OCI-LY7 (cell line): ENCODE measurements around the gene TSPAN17. TPM values are rescaled to one million over a fixed set of nuclear protein-coding genes. Genes with fewer than 3 reads are reported as not detected.

Experiments used
- BruUV-seq: library from RNA; stranded (reverse); fragments of 400-500 nt; replicated peaks from 2 replicates; lab custom pipeline; 2021; lab: Mats Ljungman, UMichigan
- CTCF ChIA-PET: fragments of 300-600 bp; sonication (Branson Sonifier 250); formaldehyde crosslinking; loops from one replicate; lab custom pipeline; 2022; ENCODE audit warnings: antibody characterized with exemption; ENCODE audit not compliant: unreplicated experiment; lab: Charles Lee
- POLR2A ChIA-PET: fragments of 300-600 bp; sonication (Branson Sonifier 250); formaldehyde crosslinking; loops from one replicate; lab custom pipeline; 2022; ENCODE audit warnings: antibody characterized with exemption; lab: Charles Lee
- DNase-seq: peaks from one replicate; pipeline ENCODE4 v3.0.0-alpha.2; 2015; ENCODE audit warnings: low spot score
- H2AFZ ChIP-seq: fragments of 200-600 bp; sonication (generic), shearing (Covaris generic); 2 replicates; pipeline ENCODE4 v1.6.1; 2014; ENCODE audit warnings: mild to moderate bottlenecking, antibody characterized with exemption, low read length, moderate library complexity
- H3K27ac ChIP-seq: fragments of 200-600 bp; sonication (generic); 2 replicates; pipeline ENCODE4 v1.5.1; 2014; ENCODE audit warnings: mixed run types, low read depth, mild to moderate bottlenecking, moderate library complexity, low read length, inconsistent platforms; ENCODE audit not compliant: poor library complexity, severe bottlenecking
- H3K36me3 ChIP-seq: fragments of 200-600 bp; sonication (generic); 2 replicates; pipeline ENCODE4 v1.6.1; 2014; ENCODE audit warnings: mild to moderate bottlenecking, antibody characterized with exemption, low read length, moderate library complexity, mixed read lengths; ENCODE audit not compliant: insufficient read depth
- H3K4me1 ChIP-seq: fragments of 200-600 bp; sonication (generic); 2 replicates; pipeline ENCODE4 v1.5.1; 2014; ENCODE audit warnings: mild to moderate bottlenecking, low read length; ENCODE audit not compliant: insufficient read depth, poor library complexity, severe bottlenecking
- H3K4me2 ChIP-seq: fragments of 200-600 bp; sonication (generic); 2 replicates; pipeline ENCODE4 v1.6.1; 2014; ENCODE audit warnings: mild to moderate bottlenecking, low read length
- H3K4me3 ChIP-seq: fragments of 200-600 bp; sonication (generic); 2 replicates; pipeline ENCODE4 v1.5.1; 2014; ENCODE audit warnings: mild to moderate bottlenecking, low read depth, low read length; ENCODE audit not compliant: poor library complexity, severe bottlenecking
- H3K79me2 ChIP-seq: fragments of 200-600 bp; sonication (generic); 2 replicates; pipeline ENCODE4 v1.6.1; 2016; ENCODE audit warnings: low read depth, mild to moderate bottlenecking, low read length, moderate library complexity, mixed read lengths; ENCODE audit not compliant: insufficient read depth
- H3K9me2 ChIP-seq: fragments of 200-600 bp; sonication (generic); 2 replicates; pipeline ENCODE4 v1.6.1; 2016; ENCODE audit warnings: mild to moderate bottlenecking, low read length, mixed read lengths; ENCODE audit not compliant: insufficient read depth
- H3K9me3 ChIP-seq: fragments of 200-600 bp; sonication (generic); 2 replicates; pipeline ENCODE4 v1.6.1; 2014; ENCODE audit warnings: mild to moderate bottlenecking, mixed run types, low read length, mixed read lengths
- H4K20me1 ChIP-seq: fragments of 200-600 bp; sonication (generic); 2 replicates; pipeline ENCODE4 v1.6.1; 2014; ENCODE audit warnings: mild to moderate bottlenecking, antibody characterized with exemption, low read length, moderate library complexity, mixed read lengths; ENCODE audit not compliant: insufficient read depth
- CTCF ChIP-seq: fragments of 200-600 bp; sonication (generic); conservative IDR thresholded peaks from 2 replicates; pipeline ENCODE4 v1.5.1; 2014; ENCODE audit warnings: mild to moderate bottlenecking, antibody characterized with exemption, low read length, moderate library complexity, mixed read lengths
- EZH2phosphoT487 ChIP-seq: fragments of 200-600 bp; sonication (generic); IDR thresholded peaks from 2 replicates; pipeline ENCODE4 v1.6.1; 2018; ENCODE audit warnings: low read depth, borderline replicate concordance, mild to moderate bottlenecking, mixed run types, antibody characterized with exemption, low read length, moderate library complexity, mixed read lengths
- intact Hi-C: fragments of 100-400 bp; cut with micrococcal nuclease; formaldehyde crosslinking; loops from one replicate; pipeline ENCODE4 v1.10.0; 2022; ENCODE audit not compliant: unreplicated experiment
- total RNA-seq, 2 experiments: library from RNA; depleted of rRNA in 1 of 2; stranded (reverse); fragments of >200 nt in 1 of 2; shearing (Covaris generic) in 1 of 2; gene quantifications; 2 replicates each; pipeline ENCODE4 v1.2.3, GENCODE V29; 2014 to 2022

Gene TSPAN17
- total RNA-seq, 2 experiments from 2014 or later, result 9.3 to 23.3 TPM

GRCh38 chr5:176652136-176652535 lies 4.9 kb downstream of the TSPAN17 start:
- no peak for TF ChIP-seq CTCF
- TF ChIP-seq EZH2phosphoT487, result no peak
- no peaks in the 10 kb centered on the region for H3K9me3 ChIP-seq
- ChIA-PET CTCF (no interaction called here), POLR2A (no interaction called here)
- H4K20me1 ChIP-seq, result no peaks in the 10 kb centered on the region
- DNase-seq, result no peak
- intact Hi-C loops, result no loop called here
- H3K9me2 ChIP-seq, result no peaks in the 10 kb centered on the region
- H2AFZ ChIP-seq, result no peak overlapping the region
- no peak overlapping the region for H3K4me2 ChIP-seq
- H3K79me2 ChIP-seq, result no peaks in the 10 kb centered on the region
- H3K4me1 ChIP-seq, result peaks cover 13% of the 10 kb centered on the region
- H3K4me3 ChIP-seq, result no peak overlapping the region
- no peaks in the 10 kb centered on the region for H3K36me3 ChIP-seq
- H3K27ac ChIP-seq, result no peak overlapping the region
- no TSS peak for BruUV-seq

- Histone ChIP-seq H3K9me2 (no peaks in the 10 kb centered on the region), H3K4me3 (no peak overlapping the region), H3K4me2 (no peak overlapping the region), H3K27ac (no peak overlapping the region), H3K36me3 (no peaks in the 10 kb centered on the region), H3K9me3 (no peaks in the 10 kb centered on the region), H4K20me1 (no peaks in the 10 kb centered on the region), H3K79me2 (no peaks in the 10 kb centered on the region), H2AFZ (no peak overlapping the region), H3K4me1 (peaks cover 5% of the 10 kb centered on the region)
- intact Hi-C loops, result no loop called here
- ChIA-PET CTCF (interaction anchor here (1.0 kb wide), 1 partner anchor 110 kb away, joined by 3 read pairs; no protein-coding TSS in a partner anchor), POLR2A (interaction anchor here (0.6 kb wide), 1 partner anchor 431 kb away, joined by 3 read pairs; no protein-coding TSS in a partner anchor)
- DNase-seq, result no peak
- TF ChIP-seq CTCF, result no peak
- TF ChIP-seq EZH2phosphoT487, result no peak
- BruUV-seq, result no TSS peak
Measured at GRCh38 chr5:176653401-176654385, 6.4 kb downstream of the TSPAN17 start.

- CTCF ChIA-PET, result interaction anchor here (1.0 kb wide), 1 partner anchor 111 kb away, joined by 3 read pairs; no protein-coding TSS in a partner anchor
- Histone ChIP-seq H3K4me2 (no peak overlapping the region), H3K27ac (no peak overlapping the region), H4K20me1 (no peaks in the 10 kb centered on the region), H3K9me2 (no peaks in the 10 kb centered on the region), H3K36me3 (no peaks in the 10 kb centered on the region), H3K9me3 (no peaks in the 10 kb centered on the region), H3K4me1 (peaks cover 5% of the 10 kb centered on the region), H3K4me3 (no peak overlapping the region), H2AFZ (no peak overlapping the region), H3K79me2 (no peaks in the 10 kb centered on the region)
- POLR2A ChIA-PET, result no interaction called here
- BruUV-seq, result no TSS peak
- intact Hi-C loops, result no loop called here
- no peak for DNase-seq
- no peak for TF ChIP-seq EZH2phosphoT487
- no peak for TF ChIP-seq CTCF
Measured at GRCh38 chr5:176654856-176655255, 7.6 kb downstream of the TSPAN17 start.
